NOMO-1 (cell line): ENCODE measurements around the gene TAF11L4.
"Not testable (repeated sequence)": the region's sequence is repeated elsewhere in the genome, so short reads cannot be mapped to it uniquely, and the experiment has no call there.

ENCODE experiments used
- DNase-seq, 2 experiments: peaks; one replicate each; lab custom pipeline; 2025; ENCODE audit not compliant: unreplicated experiment in 2 of 2; lab: John Stamatoyannopoulos, UW

TAF11L4 gene

GRCh38 chr5:17521501-17521900 is at the start of gene TAF11L4:
Gene TAF11L4, plus strand, starts transcription at chr5:17521801.
- not testable (repeated sequence) for DNase-seq

- DNase-seq, result not testable (repeated sequence)
These were observed 46.5 kb upstream of the TAF11L4 start for GRCh38 chr5:17475064-17475463.

GRCh38 chr5:17477043-17477442 is 44.6 kb upstream of the TAF11L4 start:
- DNase-seq, result no peak

- DNase-seq, result no peak
These were observed 43.9 kb upstream of the TAF11L4 start for GRCh38 chr5:17477573-17478265.

- DNase-seq, result no peak
These were observed 40.2 kb upstream of the TAF11L4 start for GRCh38 chr5:17481378-17481777.

GRCh38 chr5:17482790-17483189 is 38.8 kb upstream of the TAF11L4 start:
- no peak for DNase-seq

GRCh38 chr5:17486464-17487173 is 35.0 kb upstream of the TAF11L4 start:
- peak; percentile 11 to 46 for DNase-seq

- no peak for DNase-seq
These were observed 34.5 kb upstream of the TAF11L4 start for GRCh38 chr5:17487174-17487512.

GRCh38 chr5:17491257-17491656 is 30.3 kb upstream of the TAF11L4 start:
- not testable (repeated sequence) for DNase-seq

- no peak for DNase-seq
These were observed 28.8 kb upstream of the TAF11L4 start for GRCh38 chr5:17492770-17493169.

GRCh38 chr5:17497446-17497845 is 24.2 kb upstream of the TAF11L4 start:
- DNase-seq, result no peak

- DNase-seq, result not testable (repeated sequence)
These were observed 23.7 kb upstream of the TAF11L4 start, which contains the start of gene TAF11L2 for GRCh38 chr5:17497931-17498330. Gene TAF11L2, plus strand, starts transcription at chr5:17498231.

- DNase-seq, result no peak
These were observed 9.8 kb upstream of the TAF11L4 start for GRCh38 chr5:17511775-17512325.

GRCh38 chr5:17517526-17517925 is 4.1 kb upstream of the TAF11L4 start:
- not testable (repeated sequence) for DNase-seq

- not testable (repeated sequence) for DNase-seq
These were observed 3.5 kb upstream of the TAF11L4 start, which contains the start of gene TAF11L3 for GRCh38 chr5:17518067-17518466. Gene TAF11L3, plus strand, starts transcription at chr5:17518367.

GRCh38 chr5:17519508-17519907 is 2.1 kb upstream of the TAF11L4 start:
- not testable (repeated sequence) for DNase-seq

GRCh38 chr5:17524935-17525334 is 3.3 kb downstream of the TAF11L4 start, which contains the start of gene TAF11L5:
Gene TAF11L5, plus strand, starts transcription at chr5:17525235.
- DNase-seq, result not testable (repeated sequence)

- DNase-seq, result not testable (repeated sequence)
These were observed 4.9 kb downstream of the TAF11L4 start for GRCh38 chr5:17526504-17526903.

GRCh38 chr5:17528369-17528768 is 6.8 kb downstream of the TAF11L4 start, which contains the start of gene TAF11L6:
Gene TAF11L6, plus strand, starts transcription at chr5:17528669.
- not testable (repeated sequence) for DNase-seq
